A673 (cell line): ENCODE results near the gene DPH5.

Source experiments
- CTCF ChIP-seq: fragments of 300-800, 200-600 bp; sonication (generic); conservative IDR thresholded peaks from 2 replicates; pipeline ENCODE4 v1.5.1; 2017; ENCODE audit warnings: low read depth, mild to moderate bottlenecking, antibody characterized with exemption, low read length, moderate library complexity, mixed read lengths
- EZH2 ChIP-seq: fragments of 200-600 bp; sonication (generic); IDR thresholded peaks from 2 replicates; pipeline ENCODE4 v1.6.1; 2017; ENCODE audit warnings: borderline replicate concordance, low read depth, mild to moderate bottlenecking, mixed read lengths, antibody characterized with exemption, low read length; ENCODE audit not compliant: poor library complexity, severe bottlenecking

- no peak for TF ChIP-seq CTCF
- no peak for TF ChIP-seq EZH2
Measured at GRCh38 chr1:100943533-100943932, 82.1 kb downstream of the DPH5 start.
